T follicular helper cell (primary cell): ENCODE data around the gene ACVR1B.

Experiments used
- DNase-seq: peaks from one replicate; pipeline ENCODE4 v3.0.0-alpha.2; 2020; ENCODE audit warnings: low read depth

ACVR1B gene

DNA sequence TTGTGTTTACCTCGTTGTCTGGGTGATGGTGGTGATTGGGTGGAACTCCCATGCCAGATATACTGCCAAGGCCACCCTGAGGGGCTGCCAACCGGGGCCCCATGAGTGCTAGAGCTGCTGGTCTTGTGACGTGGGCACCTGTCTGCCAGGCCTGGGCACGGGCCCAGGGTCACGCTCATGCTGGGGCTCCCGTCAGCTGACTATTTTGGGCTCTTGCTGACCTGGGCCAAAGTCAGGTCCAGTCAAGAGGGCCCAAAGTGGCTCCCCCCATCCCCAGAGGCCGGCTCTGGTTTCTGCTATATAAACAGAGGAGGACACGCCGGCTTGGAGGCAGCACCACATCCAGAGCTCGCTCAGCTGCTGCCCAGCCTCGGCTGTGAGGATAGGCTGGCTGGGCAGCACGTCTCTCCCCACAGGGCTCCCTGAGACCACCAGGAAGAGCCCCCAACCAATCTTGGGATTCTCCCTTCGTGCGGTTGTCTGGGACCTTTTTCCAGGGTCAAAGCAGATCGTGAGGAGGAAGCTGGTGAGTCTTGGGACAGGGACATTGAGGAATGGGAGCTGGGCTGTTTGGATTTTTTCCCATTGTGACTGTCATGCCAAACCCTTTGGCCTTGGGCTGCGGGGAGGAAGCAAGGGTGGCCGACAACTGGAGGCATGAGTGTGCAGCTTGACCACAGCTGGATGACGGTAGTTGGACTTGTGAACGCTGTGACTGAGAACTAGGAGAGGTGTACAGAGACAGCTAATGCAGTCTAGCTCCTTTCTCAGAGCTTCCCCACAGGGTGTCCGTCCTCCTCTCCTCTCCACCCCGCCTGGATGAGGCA is 92.1 kb downstream of the ACVR1B start:
- DNase-seq, result no peak

- no peak for DNase-seq
Observed at GRCh38 chr12:52044292-52044983, 92.9 kb downstream of the ACVR1B start.

DNA sequence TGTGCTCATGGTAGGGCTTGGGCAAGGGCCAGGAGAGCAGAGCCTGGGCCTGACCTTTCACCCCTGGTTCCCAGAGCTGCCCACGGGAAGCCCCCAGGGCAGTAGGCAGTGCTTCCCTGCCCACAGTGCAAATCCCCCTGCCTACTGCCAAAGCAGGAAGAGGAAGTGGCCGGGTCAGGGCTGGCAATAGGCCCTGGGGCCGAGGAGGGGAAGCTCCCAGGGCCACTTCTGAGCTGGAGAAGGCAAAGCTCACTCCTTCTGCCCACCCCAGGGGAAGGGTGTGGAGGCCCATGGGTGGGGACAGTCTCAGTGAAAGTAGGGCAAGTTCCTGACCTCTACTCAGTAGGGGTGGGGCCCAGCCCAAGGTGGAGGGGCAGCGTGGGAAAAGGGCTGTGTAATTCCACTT is 94.3 kb downstream of the ACVR1B start:
- DNase-seq, result no peak
